Activated CD8-positive, alpha-beta T cell treated with anti-CD3 and anti-CD28 coated beads for 36 hours (primary cell): ENCODE data around the gene IGFALS. TPM values are rescaled to one million over a fixed set of nuclear protein-coding genes. Genes with fewer than 3 reads are reported as not detected.

Experiments
- ATAC-seq: fragments of 200-7000 bp; cut with Tn5 transposase; one replicate; pipeline ENCODE4 v1.10.0; 2021; ENCODE audit warnings: mild to moderate bottlenecking, moderate library complexity
- CTCF ChIA-PET: fragments of 350-600 bp; sonication (Branson Sonifier 250); formaldehyde crosslinking; loops from one replicate; lab custom pipeline; 2021; ENCODE audit warnings: antibody characterized with exemption; lab: Charles Lee
- POLR2A ChIA-PET: fragments of 350-600 bp; sonication (Branson Sonifier 250); formaldehyde crosslinking; loops from one replicate; lab custom pipeline; 2021; ENCODE audit warnings: antibody characterized with exemption; lab: Charles Lee
- DNase-seq: peaks from one replicate; pipeline ENCODE4 v3.0.0-alpha.2; 2020
- H3K27ac Mint-ChIP-seq: one replicate; pipeline ENCODE4 v1.8.0; 2021; ENCODE audit warnings: mild to moderate bottlenecking, mixed read lengths
- H3K27me3 Mint-ChIP-seq: one replicate; pipeline ENCODE4 v1.8.0; 2021; ENCODE audit warnings: mixed read lengths
- H3K36me3 Mint-ChIP-seq: one replicate; pipeline ENCODE4 v1.8.0; 2021; ENCODE audit warnings: low read depth, mixed read lengths
- H3K4me1 Mint-ChIP-seq: one replicate; pipeline ENCODE4 v1.8.0; 2021; ENCODE audit warnings: low read depth, mixed read lengths
- H3K4me3 Mint-ChIP-seq: one replicate; pipeline ENCODE4 v1.8.0; 2021; ENCODE audit warnings: mild to moderate bottlenecking, moderate library complexity, mixed read lengths
- H3K9me3 Mint-ChIP-seq: one replicate; pipeline ENCODE4 v1.8.0; 2021; ENCODE audit warnings: mixed read lengths
- intact Hi-C: fragments of 100-400 bp; cut with micrococcal nuclease; formaldehyde crosslinking; loops from one replicate; pipeline ENCODE4 v1.10.0; 2022
- total RNA-seq, 2 experiments: library from RNA; stranded (reverse); gene quantifications; one replicate each; pipeline ENCODE4 v1.2.3, GENCODE V29; 2021
- TF ChIP-seq, protein P1 (sequence below): fragments of 200-600 bp; IDR thresholded peaks from one replicate; pipeline ENCODE4 v1.8.0; 2022; ENCODE audit warnings: antibody characterized with exemption, mild to moderate bottlenecking

Gene IGFALS
- total RNA-seq, 2 experiments from 2014 or later = not detected

GRCh38 chr16:1787322-1788094 is 6.0 kb downstream of the IGFALS start:
- Mint-ChIP-seq H3K4me1 (peaks cover 17% of the 10 kb centered on the region), H3K4me3 (no peak overlapping the region), H3K9me3 (no peaks in the 10 kb centered on the region), H3K36me3 (peaks cover 7% of the 10 kb centered on the region), H3K27me3 (no peaks in the 10 kb centered on the region), H3K27ac (no peak overlapping the region)
- POLR2A ChIA-PET = interaction anchor here (0.7 to 1.0 kb wide), 2 partner anchors 40 to 51 kb away, joined by 3 read pairs; partner anchors contain the start of genes FAHD1 and HAGH
- intact Hi-C loops = no loop called here
- DNase-seq = no peak
- CTCF ChIA-PET = no interaction called here
- TF ChIP-seq, protein P1, sequence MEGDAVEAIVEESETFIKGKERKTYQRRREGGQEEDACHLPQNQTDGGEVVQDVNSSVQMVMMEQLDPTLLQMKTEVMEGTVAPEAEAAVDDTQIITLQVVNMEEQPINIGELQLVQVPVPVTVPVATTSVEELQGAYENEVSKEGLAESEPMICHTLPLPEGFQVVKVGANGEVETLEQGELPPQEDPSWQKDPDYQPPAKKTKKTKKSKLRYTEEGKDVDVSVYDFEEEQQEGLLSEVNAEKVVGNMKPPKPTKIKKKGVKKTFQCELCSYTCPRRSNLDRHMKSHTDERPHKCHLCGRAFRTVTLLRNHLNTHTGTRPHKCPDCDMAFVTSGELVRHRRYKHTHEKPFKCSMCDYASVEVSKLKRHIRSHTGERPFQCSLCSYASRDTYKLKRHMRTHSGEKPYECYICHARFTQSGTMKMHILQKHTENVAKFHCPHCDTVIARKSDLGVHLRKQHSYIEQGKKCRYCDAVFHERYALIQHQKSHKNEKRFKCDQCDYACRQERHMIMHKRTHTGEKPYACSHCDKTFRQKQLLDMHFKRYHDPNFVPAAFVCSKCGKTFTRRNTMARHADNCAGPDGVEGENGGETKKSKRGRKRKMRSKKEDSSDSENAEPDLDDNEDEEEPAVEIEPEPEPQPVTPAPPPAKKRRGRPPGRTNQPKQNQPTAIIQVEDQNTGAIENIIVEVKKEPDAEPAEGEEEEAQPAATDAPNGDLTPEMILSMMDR = no peak
- no peak for ATAC-seq

GRCh38 chr16:1787056-1787321 is 6.5 kb downstream of the IGFALS start:
- no peak for ATAC-seq
- H3K4me1 Mint-ChIP-seq = peaks cover 17% of the 10 kb centered on the region
- H3K36me3 Mint-ChIP-seq = peaks cover 7% of the 10 kb centered on the region
- POLR2A ChIA-PET = no interaction called here
- TF ChIP-seq, protein P1 = no peak
- no peaks in the 10 kb centered on the region for H3K9me3 Mint-ChIP-seq
- H3K4me3 Mint-ChIP-seq = no peak overlapping the region
- no peak overlapping the region for H3K27ac Mint-ChIP-seq
- CTCF ChIA-PET = no interaction called here
- H3K27me3 Mint-ChIP-seq = no peaks in the 10 kb centered on the region
- no peak for DNase-seq
- intact Hi-C loops = no loop called here

DNA sequence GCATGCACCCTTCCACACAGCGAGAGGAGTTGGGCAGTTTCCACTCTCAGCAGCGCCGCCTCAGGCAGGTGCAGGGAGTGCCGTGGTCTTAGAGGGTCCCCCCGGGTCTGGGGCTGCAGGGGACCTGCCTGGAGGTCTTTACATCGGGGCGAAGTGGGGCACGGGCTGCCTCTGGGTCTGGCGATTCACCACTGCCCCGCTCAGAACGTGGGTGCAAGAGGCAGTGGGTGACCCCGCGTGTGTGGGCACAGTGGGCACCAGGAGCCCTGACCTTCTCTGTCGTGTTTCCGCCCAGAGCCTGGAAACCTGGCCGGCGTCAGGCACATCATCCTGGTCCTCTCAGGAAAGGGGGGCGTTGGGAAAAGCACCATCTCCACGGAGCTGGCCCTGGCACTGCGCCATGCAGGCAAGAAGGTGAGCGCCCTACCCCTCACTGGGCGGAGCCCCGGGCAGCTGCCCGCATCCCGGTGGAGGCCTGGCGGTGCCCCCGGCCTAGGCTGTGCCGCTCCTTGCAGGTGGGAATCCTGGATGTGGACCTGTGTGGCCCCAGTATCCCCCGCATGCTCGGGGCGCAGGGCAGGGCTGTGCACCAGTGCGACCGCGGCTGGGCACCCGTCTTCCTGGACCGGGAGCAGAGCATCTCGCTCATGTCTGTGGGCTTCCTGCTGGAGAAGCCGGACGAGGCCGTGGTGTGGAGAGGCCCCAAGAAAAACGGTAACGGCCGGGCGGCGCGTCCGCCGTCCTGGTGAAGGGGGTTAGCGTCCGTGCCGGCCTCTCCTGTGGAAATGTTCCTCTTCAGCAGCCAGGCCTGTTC is 7.1 kb downstream of the IGFALS start:
- intact Hi-C loops = no loop called here
- ChIA-PET CTCF (no interaction called here), POLR2A (no interaction called here)
- Mint-ChIP-seq H3K27ac (no peak overlapping the region), H3K4me3 (no peak overlapping the region), H3K9me3 (no peaks in the 10 kb centered on the region), H3K4me1 (peaks cover 21% of the 10 kb centered on the region), H3K27me3 (no peaks in the 10 kb centered on the region), H3K36me3 (peaks cover 7% of the 10 kb centered on the region)
- TF ChIP-seq, protein P1 = no peak
- ATAC-seq (no peak), DNase-seq (no peak)

- TF ChIP-seq, protein P1 = no peak
- intact Hi-C loops = no loop called here
- CTCF ChIA-PET = no interaction called here
These were observed 7.7 kb downstream of the IGFALS start for GRCh38 chr16:1785846-1786170.

More at GRCh38 chr16:1785846-1786170, 7.7 kb downstream of the IGFALS start:
- peaks cover 27% of the 10 kb centered on the region for H3K4me1 Mint-ChIP-seq
- H3K9me3 Mint-ChIP-seq = no peaks in the 10 kb centered on the region
- no peak overlapping the region for H3K4me3 Mint-ChIP-seq
- DNase-seq = no peak
- no peak for ATAC-seq
- no peak overlapping the region for H3K27ac Mint-ChIP-seq
- no peaks in the 10 kb centered on the region for H3K27me3 Mint-ChIP-seq
- H3K36me3 Mint-ChIP-seq = peaks cover 7% of the 10 kb centered on the region
- POLR2A ChIA-PET = no interaction called here
